MM.1S (cell line): Measurements from ENCODE around the gene CIRBP.

ENCODE experiments used
- DNase-seq: peaks from one replicate; pipeline ENCODE4 v3.0.0-alpha.2; 2015
- H2AFZ ChIP-seq: fragments of 300-600 bp; sonication (generic); 2 replicates; pipeline ENCODE4 v1.6.0; 2016; ENCODE audit warnings: antibody characterized with exemption, low read length
- H3F3A ChIP-seq: fragments of 300-600 bp; sonication (generic); 2 replicates; pipeline ENCODE4 v1.6.1; 2016; ENCODE audit warnings: mild to moderate bottlenecking, antibody characterized with exemption, low read length, moderate library complexity, mixed read lengths; ENCODE audit not compliant: insufficient read depth
- H3K27ac ChIP-seq: fragments of 300-600 bp; sonication (generic); 2 replicates; pipeline ENCODE4 v1.5.1; 2016; ENCODE audit warnings: mild to moderate bottlenecking, low read length
- H3K27me3 ChIP-seq: fragments of 300-600 bp; sonication (generic); replicated peaks from 2 replicates; pipeline ENCODE4 v1.6.0; 2016; ENCODE audit warnings: low read length; ENCODE audit not compliant: insufficient read depth
- H3K36me3 ChIP-seq: fragments of 300-600 bp; sonication (generic); replicated peaks from 2 replicates; pipeline ENCODE4 v1.6.1; 2016; ENCODE audit warnings: mild to moderate bottlenecking, low read length, mixed read lengths; ENCODE audit not compliant: insufficient read depth
- H3K4me1 ChIP-seq: fragments of 300-600 bp; sonication (generic); 2 replicates; pipeline ENCODE4 v1.6.1; 2016; ENCODE audit warnings: low read length, mixed read lengths
- H3K4me2 ChIP-seq: fragments of 300-600 bp; sonication (generic); 2 replicates; pipeline ENCODE4 v1.6.0; 2016; ENCODE audit warnings: low read depth, low read length
- H3K4me3 ChIP-seq: fragments of 300-600 bp; sonication (generic); 2 replicates; pipeline ENCODE4 v1.5.1; 2016; ENCODE audit warnings: low read length, mixed read lengths
- H3K79me2 ChIP-seq: fragments of 300-600 bp; sonication (generic); 2 replicates; pipeline ENCODE4 v1.6.1; 2016; ENCODE audit warnings: mixed run types, low read length, mixed read lengths
- H3K9ac ChIP-seq: fragments of 300-600 bp; sonication (generic); 2 replicates; pipeline ENCODE4 v1.6.1; 2016; ENCODE audit warnings: low read length, mixed read lengths
- H3K9me2 ChIP-seq: fragments of 300-600 bp; sonication (generic); replicated peaks from 2 replicates; pipeline ENCODE4 v1.6.1; 2016; ENCODE audit warnings: mild to moderate bottlenecking, low read length, mixed read lengths; ENCODE audit not compliant: insufficient read depth
- H3K9me3 ChIP-seq: fragments of 300-600 bp; sonication (generic); replicated peaks from 2 replicates; pipeline ENCODE4 v1.6.1; 2016; ENCODE audit warnings: mild to moderate bottlenecking, low read length, mixed read lengths; ENCODE audit not compliant: insufficient read depth
- H4K20me1 ChIP-seq: fragments of 300-600 bp; sonication (generic); 2 replicates; pipeline ENCODE4 v1.6.1; 2016; ENCODE audit warnings: mild to moderate bottlenecking, low read length, moderate library complexity, mixed read lengths; ENCODE audit not compliant: insufficient read depth
- CTCF ChIP-seq: fragments of 300-600 bp; sonication (generic); IDR thresholded peaks from 2 replicates; pipeline ENCODE4 v1.5.1; 2016; ENCODE audit warnings: antibody characterized with exemption, low read length, mixed read lengths
- EZH2 ChIP-seq: fragments of 300-600 bp; sonication (generic); optimal IDR thresholded peaks from 2 replicates; pipeline ENCODE3; 2017; ENCODE audit warnings: low read depth, mild to moderate bottlenecking, antibody characterized with exemption, low read length, mixed read lengths
- EZH2phosphoT487 ChIP-seq: fragments of 300-600 bp; sonication (generic); IDR thresholded peaks from 2 replicates; pipeline ENCODE4 v1.6.1; 2018; ENCODE audit warnings: antibody characterized with exemption, low read length

Gene CIRBP

GRCh38 chr19:1261538-1261797 lies 7.7 kb upstream of the CIRBP start:
- H2AFZ ChIP-seq, result peak overlapping the region; percentile 55

DNA sequence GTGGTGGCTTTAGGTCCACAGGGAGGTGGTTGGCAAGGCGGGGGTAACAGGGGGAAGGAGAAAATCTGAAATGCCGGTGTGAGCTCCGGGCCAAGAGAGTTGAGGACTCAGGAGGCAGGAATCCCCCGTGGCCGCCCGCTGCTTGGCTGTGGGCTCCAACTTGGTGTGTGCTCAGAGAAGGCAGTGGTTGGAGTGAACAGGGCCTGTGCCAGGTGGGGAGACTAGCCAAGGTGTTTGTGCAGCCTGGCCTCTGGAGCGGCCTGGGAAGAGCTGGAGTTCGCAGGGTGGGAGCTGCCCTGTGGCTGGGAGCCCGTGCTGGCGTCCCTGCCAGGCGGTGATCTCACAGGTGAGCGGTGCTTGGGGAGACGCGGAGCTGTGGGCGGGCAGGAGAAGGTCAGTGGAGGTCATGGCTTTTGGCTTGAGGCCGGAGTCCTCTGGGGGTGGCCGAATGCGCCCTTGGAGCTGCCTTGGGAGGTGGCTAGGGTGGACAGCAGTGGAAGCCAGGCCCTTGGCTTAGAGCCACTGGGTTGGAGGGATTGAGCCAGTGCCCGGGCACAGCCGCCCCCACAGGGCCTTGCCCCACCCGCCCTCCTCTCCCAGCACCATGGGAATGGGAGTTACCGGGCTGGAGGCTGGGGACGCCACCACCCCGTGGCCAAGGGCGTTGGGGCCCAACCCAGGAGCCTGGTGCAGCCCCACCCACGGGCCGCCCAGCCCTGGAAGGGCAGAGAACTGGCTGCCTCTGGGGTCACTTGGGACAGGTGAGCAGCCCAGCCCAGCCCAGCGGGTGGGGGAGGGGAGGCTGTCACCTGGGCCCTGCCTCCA lies 7.1 kb upstream of the CIRBP start:
- no peak for DNase-seq
- peak overlapping the region; percentile 93 for H3K4me3 ChIP-seq
- H4K20me1 ChIP-seq, result no peaks in the 10 kb centered on the region
- H3K9me3 ChIP-seq, result no peaks in the 10 kb centered on the region
- no peak for TF ChIP-seq EZH2
- TF ChIP-seq CTCF, result no peak
- TF ChIP-seq EZH2phosphoT487, result no peak
- peak overlapping the region; percentile 97 for H3K4me2 ChIP-seq
- no peaks in the 10 kb centered on the region for H3K9me2 ChIP-seq
- H3K27me3 ChIP-seq, result no peaks in the 10 kb centered on the region
- H3K27ac ChIP-seq, result peak overlapping the region; percentile 61; the same call in 1 of the 2 replicates
- H3F3A ChIP-seq, result peaks cover 23% of the 10 kb centered on the region
- H3K36me3 ChIP-seq, result no peaks in the 10 kb centered on the region
- peaks cover 24% of the 10 kb centered on the region for H3K79me2 ChIP-seq
- peak overlapping the region; percentile 55; the same call in 1 of the 2 replicates for H2AFZ ChIP-seq
- H3K9ac ChIP-seq, result peak overlapping the region; percentile 95
- peaks cover 29% of the 10 kb centered on the region for H3K4me1 ChIP-seq

More at GRCh38 chr19:1261538-1261797, 7.7 kb upstream of the CIRBP start:
- peak overlapping the region; percentile 61; the same call in 1 of the 2 replicates for H3K27ac ChIP-seq
- peaks cover 23% of the 10 kb centered on the region for H3F3A ChIP-seq
- peak overlapping the region; percentile 93 for H3K4me3 ChIP-seq
- H4K20me1 ChIP-seq, result no peaks in the 10 kb centered on the region
- H3K36me3 ChIP-seq, result no peaks in the 10 kb centered on the region
- DNase-seq, result no peak
- H3K4me1 ChIP-seq, result peaks cover 29% of the 10 kb centered on the region
- peak overlapping the region; percentile 95 for H3K9ac ChIP-seq
- peaks cover 24% of the 10 kb centered on the region for H3K79me2 ChIP-seq
- TF ChIP-seq CTCF, result peak; percentile 37
- no peak for TF ChIP-seq EZH2phosphoT487
- no peaks in the 10 kb centered on the region for H3K27me3 ChIP-seq
- no peaks in the 10 kb centered on the region for H3K9me2 ChIP-seq
- H3K9me3 ChIP-seq, result no peaks in the 10 kb centered on the region
- peak overlapping the region; percentile 97 for H3K4me2 ChIP-seq

DNA sequence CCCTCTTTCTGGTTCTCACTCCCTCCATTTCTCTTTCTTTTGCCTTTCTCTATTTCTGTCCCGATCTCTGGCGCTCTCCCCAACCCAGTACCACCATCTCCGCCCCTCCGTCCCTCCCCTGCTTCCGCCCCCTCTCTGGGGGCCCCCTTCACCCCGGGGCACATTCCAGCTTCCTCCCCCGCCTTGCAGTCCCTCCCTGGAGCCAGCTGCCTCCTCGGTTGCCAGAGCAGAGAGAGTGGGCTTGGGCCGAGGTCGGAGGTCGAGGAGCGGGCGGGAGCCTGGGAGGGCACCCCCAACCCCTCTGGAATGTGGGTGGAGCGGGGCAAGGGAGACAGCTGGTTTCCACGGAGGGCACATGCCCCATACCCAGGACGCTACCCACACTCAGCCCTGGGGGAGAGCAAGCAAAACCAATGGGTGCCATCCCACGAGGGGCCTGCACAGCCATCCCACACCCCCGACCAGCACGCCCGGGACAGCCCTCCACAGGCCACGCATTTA lies 6.5 kb upstream of the CIRBP start:
- H3K27ac ChIP-seq, result no peak overlapping the region
- no peak for DNase-seq
- H3K4me3 ChIP-seq, result no peak overlapping the region

More for the DNA sequence above, 6.5 kb upstream of the CIRBP start:
- Histone ChIP-seq H3K9me3 (no peaks in the 10 kb centered on the region), H3K4me2 (no peak overlapping the region), H4K20me1 (no peaks in the 10 kb centered on the region), H3K4me1 (peaks cover 36% of the 10 kb centered on the region), H3K27me3 (0 out of 2 replicates have a peak, but pooled peaks cover 2% of the 10 kb centered on the region), H3F3A (peaks cover 28% of the 10 kb centered on the region), H3K36me3 (no peaks in the 10 kb centered on the region), H3K79me2 (peaks cover 24% of the 10 kb centered on the region), H2AFZ (no peak overlapping the region), H3K9me2 (no peaks in the 10 kb centered on the region), H3K9ac (no peak overlapping the region)
- no peak for TF ChIP-seq EZH2
- TF ChIP-seq CTCF, result no peak
- no peak for TF ChIP-seq EZH2phosphoT487
